Left cardiac atrium (tissue), 4 donors: ENCODE measurements around the gene SMARCC1. TPM values are rescaled to one million over a fixed set of nuclear protein-coding genes. Genes with fewer than 3 reads are reported as not detected.
"Not testable (repeated sequence)": the region's sequence is repeated elsewhere in the genome, so short reads cannot be mapped to it uniquely, and the experiment has no call there.

Experiments used
- ATAC-seq, 2 donors: fragments of 200-7000 bp; cut with Tn5 transposase; one replicate each; pipeline ENCODE4 v1.9.1; 2020; ENCODE audit warnings: mild to moderate bottlenecking in 2 of 2, moderate library complexity in 2 of 2
- DNase-seq: peaks from one replicate; pipeline ENCODE4 v3.0.0-alpha.2; 2020
- intact Hi-C, 2 donors: fragments of 100-400 bp; cut with DNase I; formaldehyde crosslinking; loops; one replicate each; pipeline versions ENCODE4 v1.14.1 to v1.15.1; 2022 to 2023
- total RNA-seq, 2 donors: library from RNA; stranded (reverse); fragmentation: NEBNext Ultra II Directional; extraction: Animal tissue kit (Norgen Biotek cat#: 25700); gene quantifications; one replicate each; pipeline ENCODE4 v1.2.1, GENCODE V29; 2021
- donor health status: DM: no; HTN: yes; CAD: no.
- donor health status: DM: no; HTN: yes; CAD: no; lungs with severe emphysema.
- donor health status: DM: yes; HTN: yes; CAD: no.
- donor health status: Dilated cardiomyopathy.

Gene SMARCC1
- total RNA-seq, 2 donors from 2014 or later = 28.0 to 29.9 TPM

DNA sequence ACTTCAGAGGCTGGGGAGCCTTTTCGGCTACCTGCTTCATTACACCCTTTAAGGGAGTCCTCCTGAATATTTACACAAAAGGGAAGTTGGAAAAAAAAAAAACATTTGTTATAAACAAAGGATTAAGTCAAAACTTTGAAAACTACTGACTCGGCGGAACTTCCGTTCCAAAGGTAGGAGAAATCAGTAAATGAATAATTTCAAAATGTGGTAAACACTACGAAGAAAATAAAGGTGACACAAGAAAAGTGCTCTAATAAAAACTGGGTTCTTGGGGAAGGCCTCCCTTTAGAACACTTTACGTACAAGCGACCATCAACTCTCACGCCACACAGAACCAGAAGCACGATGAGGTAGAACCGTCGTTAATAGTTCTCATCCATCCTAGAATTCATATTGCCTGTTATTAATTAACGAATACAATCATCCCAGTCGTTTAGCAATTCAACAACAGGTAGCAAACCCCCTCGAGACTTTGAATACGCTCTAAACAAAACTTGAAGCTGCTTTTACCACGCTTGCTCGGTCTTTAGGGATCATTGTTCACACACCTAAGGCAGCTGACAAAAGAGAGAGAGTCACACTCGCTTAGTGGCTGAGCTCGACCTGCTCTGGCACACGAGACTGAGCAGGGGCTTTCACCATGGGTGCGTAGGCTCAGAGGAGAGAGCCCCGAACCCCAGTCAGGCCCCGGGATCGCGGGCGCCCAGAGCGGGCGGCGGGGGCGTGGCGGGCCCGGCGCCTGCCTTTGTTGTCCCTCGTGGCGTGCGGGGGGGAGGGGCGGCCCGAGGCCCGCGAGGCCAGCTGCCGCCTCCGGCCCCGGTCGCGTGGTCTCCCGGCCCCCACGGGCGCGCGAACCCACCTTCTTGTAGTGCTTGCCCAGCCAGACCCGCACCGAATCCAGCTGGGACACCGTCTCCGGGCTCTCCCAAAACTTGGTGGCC, 680 bp downstream of the SMARCC1 start:
- peak; percentile 57 to 76 for ATAC-seq
- intact Hi-C loops = no loop called here
- peak; percentile 73 for DNase-seq

DNA sequence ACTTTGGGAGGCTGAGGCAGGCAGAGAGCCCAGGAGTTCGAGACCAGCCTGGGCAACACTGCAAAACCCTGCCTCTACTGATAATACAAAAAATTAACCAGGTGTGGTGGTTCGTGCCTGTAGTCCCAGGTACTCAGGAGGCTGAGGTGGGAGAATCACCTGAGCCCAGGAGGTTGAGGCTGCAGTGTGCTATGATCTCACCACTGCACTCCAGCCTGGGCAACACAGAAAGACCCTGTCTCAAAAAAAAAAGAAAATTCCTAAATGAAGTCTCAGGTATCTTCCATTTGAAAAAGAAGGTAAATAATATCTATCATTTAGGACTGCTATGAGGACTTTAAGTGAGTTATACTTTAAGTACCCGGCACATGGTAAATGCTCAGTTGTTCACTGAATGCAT, 2.9 kb downstream of the SMARCC1 start:
- intact Hi-C loops = no loop called here
- ATAC-seq = no peak

DNA sequence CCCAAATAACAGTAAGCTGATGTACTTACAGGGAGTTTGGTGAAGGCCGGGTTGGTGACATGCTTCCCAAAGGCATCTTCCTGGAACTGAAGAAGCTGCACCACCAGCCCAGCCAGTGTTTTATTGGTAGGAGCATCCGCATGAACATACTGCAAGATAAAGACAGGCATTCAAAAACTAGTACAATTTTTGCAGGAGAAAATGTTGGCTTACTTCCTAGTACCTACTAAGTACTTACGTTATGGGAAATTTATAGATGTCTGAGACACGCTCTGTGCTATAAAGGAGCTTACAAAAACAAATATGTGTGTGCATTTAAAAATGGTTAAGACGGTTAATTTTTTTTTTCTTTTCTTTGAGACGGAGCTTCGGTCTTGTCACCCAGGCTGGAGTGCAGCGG, 8.9 kb downstream of the SMARCC1 start:
- intact Hi-C loops = no loop called here
- DNase-seq = no peak
- no peak for ATAC-seq

More for the DNA sequence above, 2.9 kb downstream of the SMARCC1 start:
- no peak for DNase-seq

DNA sequence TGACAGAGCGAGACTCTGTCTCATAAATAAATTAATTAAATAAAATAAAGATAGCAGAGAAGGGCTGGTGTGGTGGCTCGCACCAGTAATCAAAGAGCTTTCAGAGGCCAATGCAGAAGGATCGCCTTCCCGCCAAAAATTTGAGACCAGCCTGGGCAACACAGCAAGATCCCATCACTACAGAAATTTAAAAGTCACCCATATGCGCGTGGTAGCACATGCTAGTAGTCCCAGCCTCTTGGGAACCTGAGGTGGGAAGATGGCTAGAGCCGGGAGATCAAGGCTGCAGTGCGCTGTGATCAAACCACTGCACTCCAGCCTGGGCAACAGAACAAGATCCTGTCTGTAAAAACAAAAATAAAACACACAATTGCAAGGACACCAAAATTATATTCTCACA, 9.6 kb downstream of the SMARCC1 start:
- DNase-seq (no peak), ATAC-seq (no peak)
- intact Hi-C loops = no loop called here

DNA sequence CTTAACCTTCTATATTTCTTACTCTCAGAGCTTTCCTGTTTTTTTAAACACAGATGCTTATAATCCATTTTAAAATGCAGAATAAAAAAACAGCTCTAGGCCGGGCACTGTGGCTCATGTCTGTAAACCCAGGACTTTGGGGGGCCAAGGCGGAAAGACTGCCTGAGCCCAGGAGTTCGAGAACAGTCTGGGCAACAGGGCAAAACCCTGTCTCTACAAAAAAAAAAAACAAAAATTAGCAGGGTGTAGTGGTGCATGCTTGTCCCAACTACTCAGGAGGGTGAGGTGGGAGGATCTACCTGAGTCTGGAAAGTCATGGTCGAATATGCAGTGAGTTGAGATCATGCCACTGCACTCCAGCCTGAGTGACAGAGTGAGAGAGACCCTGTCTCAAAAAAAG, 15.5 kb downstream of the SMARCC1 start:
- DNase-seq = no peak
- intact Hi-C loops = no loop called here
- ATAC-seq = no peak

DNA sequence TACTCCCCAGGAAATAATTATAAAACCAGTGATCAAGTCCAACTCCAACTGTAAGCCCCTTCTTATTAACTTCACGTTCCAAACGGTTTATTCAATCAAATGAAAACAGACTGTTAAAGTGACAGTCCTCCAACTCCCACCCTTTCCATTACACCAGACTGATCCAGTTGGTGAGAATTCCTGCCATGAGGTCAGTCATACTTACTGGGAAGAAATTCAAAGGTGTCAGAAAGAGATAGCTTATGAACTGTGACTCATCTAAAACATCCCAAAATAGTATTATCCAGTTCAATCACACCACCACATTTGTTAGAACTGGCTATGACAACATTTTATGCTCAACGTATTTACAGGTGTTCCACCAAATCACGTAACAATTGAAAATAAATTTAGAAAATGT, 19.5 kb downstream of the SMARCC1 start:
- no peak for DNase-seq
- intact Hi-C loops = no loop called here
- ATAC-seq = peak; percentile 94

DNA sequence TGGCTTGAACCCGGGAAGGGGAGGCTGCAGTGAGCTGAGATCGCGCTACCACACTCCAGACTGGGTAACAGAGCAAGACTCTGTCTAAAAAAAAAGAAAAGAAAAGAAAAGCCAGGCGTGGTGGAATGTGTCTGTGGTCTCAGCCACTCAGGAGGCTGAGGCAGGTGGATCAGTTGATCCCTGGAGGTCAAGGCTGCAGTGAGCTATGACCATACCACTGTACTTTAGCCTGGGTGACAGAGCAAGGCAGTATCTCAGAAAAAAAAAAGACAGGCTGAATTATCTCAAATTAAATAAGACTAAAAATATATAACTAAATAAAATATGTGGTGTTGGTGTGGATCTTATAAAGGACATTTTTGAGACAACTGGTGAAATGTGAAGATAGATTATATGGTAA, 20.6 kb downstream of the SMARCC1 start:
- intact Hi-C loops = no loop called here

DNA sequence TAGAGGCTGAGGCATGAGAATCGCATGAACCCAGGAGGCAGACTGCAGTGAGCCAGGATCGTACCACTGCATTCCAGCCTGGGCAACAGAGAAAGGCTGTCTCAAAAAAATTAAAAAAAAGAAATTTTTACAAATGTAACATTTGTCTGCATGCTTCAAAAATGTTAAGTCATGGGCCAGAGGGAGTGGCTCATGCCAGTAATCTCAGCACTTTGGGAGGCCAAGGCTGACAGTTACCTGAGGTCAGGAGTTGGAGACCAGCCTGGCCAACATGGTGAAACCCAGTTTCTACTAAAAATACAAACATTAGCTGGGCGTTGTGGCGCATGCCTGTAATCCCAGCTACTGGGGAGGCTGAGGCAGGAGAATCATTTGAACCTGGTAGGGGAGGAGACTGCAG, 21.5 kb downstream of the SMARCC1 start:
- DNase-seq, intact Hi-C loops: not testable (repeated sequence)
- peak in 1 of 2 donors; percentile 28 for ATAC-seq

More for the DNA sequence above, 20.6 kb downstream of the SMARCC1 start:
- no peak for DNase-seq
- ATAC-seq = no peak

DNA sequence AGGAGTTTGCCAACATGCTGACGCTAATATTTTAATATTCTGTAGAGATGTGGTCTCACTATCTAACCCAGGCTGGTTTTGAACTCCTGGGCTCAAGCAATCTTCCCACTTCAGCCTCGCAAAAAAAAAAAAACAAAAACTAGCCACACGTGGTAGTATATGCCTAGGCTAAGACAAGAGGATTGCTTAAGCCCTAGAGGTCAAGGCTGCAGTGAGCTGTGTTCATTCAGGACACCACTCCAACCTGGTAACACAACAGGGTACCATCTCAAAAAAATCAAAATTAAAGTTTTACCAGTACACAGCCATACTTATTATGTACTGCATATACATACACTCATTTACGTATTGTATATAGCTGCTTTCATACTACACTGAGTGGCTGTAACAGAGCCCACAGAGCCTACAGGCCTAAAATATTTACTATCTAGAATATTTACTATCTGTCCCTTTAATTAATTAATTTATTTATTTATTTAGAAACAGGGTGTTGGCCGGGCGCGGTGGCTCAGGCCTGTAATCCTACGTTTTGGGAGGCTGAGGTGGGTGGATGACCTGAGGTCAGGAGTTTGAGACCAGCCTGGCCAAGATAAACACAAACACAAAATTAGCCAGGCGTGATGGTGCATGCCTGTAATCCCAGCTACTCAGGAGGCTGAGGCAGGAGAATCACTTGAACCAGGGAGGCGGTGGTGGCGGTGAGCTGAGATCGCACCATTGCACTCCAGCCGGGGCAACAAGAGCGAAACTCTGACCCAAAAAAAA, 23.2 kb downstream of the SMARCC1 start:
- intact Hi-C loops = no loop called here
- ATAC-seq (no peak), DNase-seq (no peak)

DNA sequence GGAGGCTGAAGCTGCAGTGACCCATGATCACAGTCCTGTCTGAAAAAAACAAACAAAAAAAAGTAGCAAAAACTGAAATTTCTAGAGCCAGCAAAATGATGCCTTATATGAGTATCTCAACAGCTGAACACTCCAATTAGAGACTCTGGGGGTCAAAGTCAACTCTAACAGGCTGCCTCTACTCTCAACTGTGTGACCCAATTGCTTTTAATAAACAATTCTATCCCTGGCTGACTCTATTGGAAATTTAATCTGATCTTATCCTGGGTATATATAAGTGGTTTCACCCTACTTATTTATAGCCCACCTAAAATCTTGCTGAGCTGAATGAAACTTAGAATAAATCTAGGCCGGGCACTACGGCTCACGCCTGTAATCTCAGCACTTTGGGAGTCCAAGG, 29.0 kb downstream of the SMARCC1 start:
- DNase-seq = no peak
- no peak for ATAC-seq
- intact Hi-C loops = no loop called here

DNA sequence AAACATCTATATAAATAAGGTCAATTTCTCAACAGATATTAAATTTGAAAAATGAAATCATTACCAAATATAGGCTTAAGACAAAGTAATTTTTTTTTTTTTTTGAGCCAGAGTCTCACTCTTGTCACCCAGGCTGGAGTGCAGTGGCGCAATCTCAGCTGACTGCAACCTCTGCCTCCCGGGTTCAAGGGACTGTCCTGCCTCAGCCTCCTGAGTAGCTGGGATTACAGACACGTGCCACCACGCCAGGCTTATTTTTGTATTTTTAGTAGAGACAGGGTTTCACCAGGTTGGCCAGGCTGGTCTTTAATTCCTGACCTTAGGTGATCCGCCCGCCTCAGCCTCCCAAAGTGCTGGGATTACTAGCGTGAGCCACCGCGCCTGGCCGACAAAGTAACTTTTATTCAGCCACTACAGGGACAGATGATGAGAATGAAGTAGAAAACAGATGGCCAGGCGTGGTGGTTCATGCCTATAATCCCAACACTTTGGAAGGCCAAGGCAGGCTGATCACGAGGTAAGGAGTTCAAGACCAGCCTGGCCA, 30.8 kb downstream of the SMARCC1 start:
- intact Hi-C loops, ATAC-seq, DNase-seq: not testable (repeated sequence)

DNA sequence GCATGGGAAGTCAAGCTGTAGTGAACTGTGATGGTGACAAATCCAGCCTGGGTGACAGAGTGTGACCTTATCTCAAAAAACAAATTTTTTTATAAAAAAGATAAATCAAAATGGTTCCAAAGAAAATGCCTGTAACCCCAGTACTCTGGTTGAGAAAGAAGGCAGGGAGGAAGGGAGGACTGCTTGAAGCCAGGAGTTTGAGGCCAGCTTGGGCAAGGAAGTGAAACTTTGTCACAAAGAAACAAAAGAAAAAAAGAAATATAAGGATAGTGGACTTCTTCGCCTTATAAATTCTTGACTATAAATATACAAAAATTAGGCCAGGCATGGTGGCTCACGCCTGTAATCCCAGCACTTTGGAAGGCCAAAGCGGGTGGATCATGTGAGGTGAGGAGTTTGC, 34.1 kb downstream of the SMARCC1 start:
- DNase-seq (no peak), ATAC-seq (no peak)
- intact Hi-C loops = no loop called here

DNA sequence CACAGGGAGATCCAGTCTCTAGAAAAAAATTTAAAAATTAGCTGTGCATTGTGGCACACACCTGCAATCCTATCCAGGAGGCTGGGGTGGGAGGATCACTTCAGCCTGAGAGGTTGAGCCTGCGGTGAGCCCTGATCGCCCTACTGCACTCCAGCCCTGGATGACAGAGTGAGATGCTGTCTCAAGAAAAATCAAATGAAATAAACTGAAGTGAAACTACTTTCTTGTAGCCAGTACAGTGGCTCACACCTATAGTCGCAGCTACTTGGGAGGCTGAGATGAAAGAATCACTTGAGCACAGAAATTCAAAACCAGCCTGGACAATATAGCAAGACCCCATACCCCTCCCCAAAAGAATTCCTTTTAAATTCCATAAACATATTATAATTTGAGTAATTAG, 35.4 kb downstream of the SMARCC1 start:
- ATAC-seq (no peak), DNase-seq (no peak)
- intact Hi-C loops = no loop called here

DNA sequence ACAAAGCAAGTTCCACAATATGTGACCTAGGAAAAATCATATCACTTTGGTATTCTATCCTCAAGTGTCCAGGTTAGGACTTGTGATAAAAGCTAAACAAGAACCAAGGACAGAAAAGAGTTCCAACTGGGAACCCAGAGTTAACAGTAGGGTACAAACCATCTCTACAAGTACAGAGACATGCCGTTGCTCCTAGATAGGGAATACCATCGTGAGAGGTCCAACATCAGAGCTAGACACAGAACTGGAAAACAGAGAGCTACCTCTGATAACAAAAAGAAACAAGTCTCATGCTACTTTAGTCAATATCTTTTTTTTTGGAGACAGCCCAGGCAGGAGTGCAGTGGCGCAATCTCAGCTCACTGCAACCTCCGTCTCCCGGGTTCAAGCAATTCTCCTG, 37.8 kb downstream of the SMARCC1 start:
- ATAC-seq (no peak), DNase-seq (no peak)
- intact Hi-C loops = no loop called here

DNA sequence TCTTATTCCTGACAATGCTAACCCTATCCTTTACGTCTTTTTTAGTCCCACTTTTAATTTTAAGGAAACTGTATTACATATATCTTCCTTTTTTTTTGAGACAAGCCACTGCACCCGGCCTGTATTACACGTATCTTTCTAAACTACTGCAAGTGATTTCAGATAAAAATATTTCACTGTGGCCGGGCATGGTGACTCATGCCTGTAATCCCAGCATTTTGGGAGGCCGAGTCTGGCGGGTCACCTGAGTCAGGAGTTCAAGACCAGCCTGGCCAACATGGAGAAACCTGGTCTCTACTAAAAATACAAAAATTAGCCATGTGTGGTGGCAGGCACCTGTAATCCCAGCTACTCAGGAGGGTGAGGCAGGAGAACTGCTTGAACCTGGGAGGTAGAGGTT, 38.3 kb downstream of the SMARCC1 start:
- ATAC-seq, intact Hi-C loops, DNase-seq: not testable (repeated sequence)

DNA sequence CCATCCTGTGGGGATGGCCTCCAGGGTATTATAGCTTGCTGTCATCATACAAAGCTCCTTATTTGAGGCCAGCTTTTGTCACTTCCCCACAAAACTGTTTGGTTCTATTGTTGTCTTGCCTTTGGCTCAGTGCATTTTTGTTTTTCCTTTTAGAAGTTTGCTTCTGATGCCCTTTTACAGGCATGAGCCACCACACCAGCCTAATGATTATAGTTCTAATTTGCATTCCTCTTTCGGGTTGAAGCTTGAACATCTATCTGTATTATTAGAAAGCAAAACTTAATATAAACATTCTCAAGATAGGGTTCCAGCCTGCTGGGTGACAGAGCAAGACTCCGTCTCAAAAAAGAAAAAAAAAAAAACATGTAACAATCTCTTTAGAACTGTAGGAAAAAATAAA, 39.8 kb downstream of the SMARCC1 start:
- ATAC-seq (no peak), DNase-seq (no peak)
- intact Hi-C loops = no loop called here

DNA sequence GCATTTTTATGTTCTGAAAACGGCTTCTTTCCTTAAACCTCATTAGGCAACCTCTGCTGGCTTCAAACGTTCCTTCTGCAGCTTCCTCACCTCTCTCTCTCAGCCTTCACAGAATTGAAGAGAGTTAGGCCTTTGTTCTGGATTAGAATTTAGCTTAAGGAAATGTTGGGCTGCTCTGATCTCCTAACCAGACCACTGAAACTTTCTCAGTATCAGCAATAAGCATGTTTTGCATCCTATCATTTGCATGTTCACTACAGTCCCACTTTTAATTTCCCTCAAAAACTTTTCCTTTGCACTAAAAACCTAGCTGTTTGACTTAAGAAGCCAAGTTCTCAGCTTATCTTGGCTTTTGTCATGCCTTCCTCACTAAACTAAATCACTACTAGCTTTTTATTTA, 49.5 kb downstream of the SMARCC1 start:
- ATAC-seq (no peak), DNase-seq (no peak)
- intact Hi-C loops = no loop called here

DNA sequence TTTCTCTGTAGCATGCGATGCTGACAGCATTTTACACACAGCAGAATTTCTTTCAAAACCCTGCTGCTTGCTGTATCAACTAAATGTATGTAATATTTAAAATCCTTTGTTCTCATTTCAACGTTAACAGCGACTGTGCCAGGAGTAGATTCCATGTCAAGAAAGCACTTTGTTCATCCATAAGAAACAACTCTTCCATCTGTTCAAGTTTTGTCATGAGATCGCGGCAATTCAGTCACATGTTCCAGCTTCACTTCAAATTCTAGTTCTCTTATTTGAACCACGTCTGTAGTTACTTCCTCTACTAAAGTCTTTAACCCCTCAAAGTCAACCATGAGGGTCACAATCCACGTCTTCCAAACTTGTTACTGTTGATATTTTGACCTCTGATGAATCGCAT, 50.6 kb downstream of the SMARCC1 start:
- intact Hi-C loops = no loop called here
- ATAC-seq = no peak
- no peak for DNase-seq

DNA sequence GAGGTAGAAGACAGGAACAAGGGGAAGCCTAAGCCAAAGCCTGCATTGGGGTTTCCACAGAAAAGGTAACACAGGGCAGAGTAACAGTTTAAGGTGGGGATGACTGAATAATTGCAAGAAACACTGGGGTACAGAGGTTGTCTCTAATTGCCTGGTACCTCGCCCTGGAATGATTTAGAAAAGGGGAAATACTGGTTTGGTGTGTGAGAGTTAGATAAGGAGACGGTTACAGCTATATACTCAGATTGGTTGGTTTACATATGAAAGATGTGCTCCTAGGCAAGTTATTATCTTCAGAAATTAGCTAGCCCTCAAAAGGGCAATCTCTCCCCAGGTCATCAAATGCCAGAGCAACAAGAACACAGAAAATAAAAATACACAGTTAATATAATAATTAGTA, 58.8 kb downstream of the SMARCC1 start:
- DNase-seq = no peak
- no peak for ATAC-seq
- intact Hi-C loops = no loop called here

DNA sequence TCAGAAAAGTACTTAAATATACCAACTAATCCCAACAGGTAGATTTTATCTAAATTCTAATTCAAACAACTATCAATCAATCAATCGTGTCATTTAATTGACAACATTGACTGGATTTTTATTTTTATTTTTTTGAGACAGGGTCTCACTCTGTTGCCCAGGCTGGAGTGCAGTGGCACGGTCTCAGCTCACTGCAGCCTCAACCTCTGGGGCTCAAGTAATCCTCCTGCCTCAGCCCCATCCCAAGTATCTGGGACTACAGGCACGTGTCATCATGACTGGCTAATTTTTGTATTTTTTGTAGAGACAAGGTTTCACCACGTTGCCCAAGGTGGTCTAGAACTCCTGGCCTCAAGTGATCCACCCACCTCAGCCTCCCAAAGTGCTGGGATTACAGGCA, 64.2 kb downstream of the SMARCC1 start:
- DNase-seq, ATAC-seq: not testable (repeated sequence)

More for the DNA sequence above, 64.2 kb downstream of the SMARCC1 start:
- intact Hi-C loops = not testable (repeated sequence)
